ENCODE measurements around the gene RNASEH2A. TPM values are rescaled to one million over a fixed set of nuclear protein-coding genes. Genes with fewer than 3 reads are reported as not detected.
A peak's percentile ranks its signal among the peaks of the same experiment; 100 is the strongest.

Gene RNASEH2A
- total and polyA plus RNA-seq, 2 of the 13 experiments (the other 11 are each of a cell fraction or from before 2014, with no cell fraction given), result 25.1 to 35.8 TPM

GRCh38 chr19:12806242-12807081, at the start of gene RNASEH2A (continued):
- TF ChIP-seq, protein P1, sequence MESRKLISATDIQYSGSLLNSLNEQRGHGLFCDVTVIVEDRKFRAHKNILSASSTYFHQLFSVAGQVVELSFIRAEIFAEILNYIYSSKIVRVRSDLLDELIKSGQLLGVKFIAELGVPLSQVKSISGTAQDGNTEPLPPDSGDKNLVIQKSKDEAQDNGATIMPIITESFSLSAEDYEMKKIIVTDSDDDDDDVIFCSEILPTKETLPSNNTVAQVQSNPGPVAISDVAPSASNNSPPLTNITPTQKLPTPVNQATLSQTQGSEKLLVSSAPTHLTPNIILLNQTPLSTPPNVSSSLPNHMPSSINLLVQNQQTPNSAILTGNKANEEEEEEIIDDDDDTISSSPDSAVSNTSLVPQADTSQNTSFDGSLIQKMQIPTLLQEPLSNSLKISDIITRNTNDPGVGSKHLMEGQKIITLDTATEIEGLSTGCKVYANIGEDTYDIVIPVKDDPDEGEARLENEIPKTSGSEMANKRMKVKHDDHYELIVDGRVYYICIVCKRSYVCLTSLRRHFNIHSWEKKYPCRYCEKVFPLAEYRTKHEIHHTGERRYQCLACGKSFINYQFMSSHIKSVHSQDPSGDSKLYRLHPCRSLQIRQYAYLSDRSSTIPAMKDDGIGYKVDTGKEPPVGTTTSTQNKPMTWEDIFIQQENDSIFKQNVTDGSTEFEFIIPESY (CRISPR knock-in tag; IDR thresholded peaks at IDR 0.05), result peak; percentile 40; the same call in 1 of the 2 replicates
- TF ChIP-seq ZBTB39 (CRISPR knock-in tag; IDR thresholded peaks at IDR 0.05) (0 out of 2 replicates have a peak, but pooled peaks have one; percentile 31), LCORL (IDR thresholded peaks at IDR 0.05) (no peak), LCORL (CRISPR knock-in tag; IDR thresholded peaks at IDR 0.05) (no peak), ZNF44 (CRISPR knock-in tag; IDR thresholded peaks at IDR 0.05) (peak; percentile 87; the same call in 1 of the 2 replicates), ZNF224 (CRISPR knock-in tag; IDR thresholded peaks at IDR 0.05) (no peak; the same call in 1 of the 2 replicates), THAP8 (CRISPR knock-in tag; IDR thresholded peaks at IDR 0.05; ENCODE audit: borderline replicate concordance) (no peak), CBX1 (IDR thresholded peaks at IDR 0.05; ENCODE audit: low read depth) (no peak), GATAD1 (CRISPR knock-in tag; IDR thresholded peaks at IDR 0.05) (peak; percentile 91), ZNF468 (CRISPR knock-in tag; IDR thresholded peaks at IDR 0.05) (no peak), SNAI1 (CRISPR knock-in tag; IDR thresholded peaks at IDR 0.05; ENCODE audit: borderline replicate concordance) (peak; percentile 86), NR3C1 (CRISPR knock-in tag; IDR thresholded peaks at IDR 0.05) (no peak), FLYWCH1 (CRISPR knock-in tag; IDR thresholded peaks at IDR 0.05) (no peak), ZNF703 (CRISPR knock-in tag; IDR thresholded peaks at IDR 0.05; ENCODE audit: borderline replicate concordance) (no peak)
- TF ChIP-seq, protein P2, sequence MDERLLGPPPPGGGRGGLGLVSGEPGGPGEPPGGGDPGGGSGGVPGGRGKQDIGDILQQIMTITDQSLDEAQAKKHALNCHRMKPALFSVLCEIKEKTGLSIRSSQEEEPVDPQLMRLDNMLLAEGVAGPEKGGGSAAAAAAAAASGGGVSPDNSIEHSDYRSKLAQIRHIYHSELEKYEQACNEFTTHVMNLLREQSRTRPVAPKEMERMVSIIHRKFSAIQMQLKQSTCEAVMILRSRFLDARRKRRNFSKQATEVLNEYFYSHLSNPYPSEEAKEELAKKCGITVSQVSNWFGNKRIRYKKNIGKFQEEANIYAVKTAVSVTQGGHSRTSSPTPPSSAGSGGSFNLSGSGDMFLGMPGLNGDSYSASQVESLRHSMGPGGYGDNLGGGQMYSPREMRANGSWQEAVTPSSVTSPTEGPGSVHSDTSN (CRISPR knock-in tag; IDR thresholded peaks at IDR 0.05), result no peak
- TF ChIP-seq, protein P3, sequence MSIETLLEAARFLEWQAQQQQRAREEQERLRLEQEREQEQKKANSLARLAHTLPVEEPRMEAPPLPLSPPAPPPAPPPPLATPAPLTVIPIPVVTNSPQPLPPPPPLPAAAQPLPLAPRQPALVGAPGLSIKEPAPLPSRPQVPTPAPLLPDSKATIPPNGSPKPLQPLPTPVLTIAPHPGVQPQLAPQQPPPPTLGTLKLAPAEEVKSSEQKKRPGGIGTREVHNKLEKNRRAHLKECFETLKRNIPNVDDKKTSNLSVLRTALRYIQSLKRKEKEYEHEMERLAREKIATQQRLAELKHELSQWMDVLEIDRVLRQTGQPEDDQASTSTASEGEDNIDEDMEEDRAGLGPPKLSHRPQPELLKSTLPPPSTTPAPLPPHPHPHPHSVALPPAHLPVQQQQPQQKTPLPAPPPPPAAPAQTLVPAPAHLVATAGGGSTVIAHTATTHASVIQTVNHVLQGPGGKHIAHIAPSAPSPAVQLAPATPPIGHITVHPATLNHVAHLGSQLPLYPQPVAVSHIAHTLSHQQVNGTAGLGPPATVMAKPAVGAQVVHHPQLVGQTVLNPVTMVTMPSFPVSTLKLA (IDR thresholded peaks at IDR 0.05), result no peak; the same call in 1 of the 2 replicates
- TF ChIP-seq, protein P4, sequence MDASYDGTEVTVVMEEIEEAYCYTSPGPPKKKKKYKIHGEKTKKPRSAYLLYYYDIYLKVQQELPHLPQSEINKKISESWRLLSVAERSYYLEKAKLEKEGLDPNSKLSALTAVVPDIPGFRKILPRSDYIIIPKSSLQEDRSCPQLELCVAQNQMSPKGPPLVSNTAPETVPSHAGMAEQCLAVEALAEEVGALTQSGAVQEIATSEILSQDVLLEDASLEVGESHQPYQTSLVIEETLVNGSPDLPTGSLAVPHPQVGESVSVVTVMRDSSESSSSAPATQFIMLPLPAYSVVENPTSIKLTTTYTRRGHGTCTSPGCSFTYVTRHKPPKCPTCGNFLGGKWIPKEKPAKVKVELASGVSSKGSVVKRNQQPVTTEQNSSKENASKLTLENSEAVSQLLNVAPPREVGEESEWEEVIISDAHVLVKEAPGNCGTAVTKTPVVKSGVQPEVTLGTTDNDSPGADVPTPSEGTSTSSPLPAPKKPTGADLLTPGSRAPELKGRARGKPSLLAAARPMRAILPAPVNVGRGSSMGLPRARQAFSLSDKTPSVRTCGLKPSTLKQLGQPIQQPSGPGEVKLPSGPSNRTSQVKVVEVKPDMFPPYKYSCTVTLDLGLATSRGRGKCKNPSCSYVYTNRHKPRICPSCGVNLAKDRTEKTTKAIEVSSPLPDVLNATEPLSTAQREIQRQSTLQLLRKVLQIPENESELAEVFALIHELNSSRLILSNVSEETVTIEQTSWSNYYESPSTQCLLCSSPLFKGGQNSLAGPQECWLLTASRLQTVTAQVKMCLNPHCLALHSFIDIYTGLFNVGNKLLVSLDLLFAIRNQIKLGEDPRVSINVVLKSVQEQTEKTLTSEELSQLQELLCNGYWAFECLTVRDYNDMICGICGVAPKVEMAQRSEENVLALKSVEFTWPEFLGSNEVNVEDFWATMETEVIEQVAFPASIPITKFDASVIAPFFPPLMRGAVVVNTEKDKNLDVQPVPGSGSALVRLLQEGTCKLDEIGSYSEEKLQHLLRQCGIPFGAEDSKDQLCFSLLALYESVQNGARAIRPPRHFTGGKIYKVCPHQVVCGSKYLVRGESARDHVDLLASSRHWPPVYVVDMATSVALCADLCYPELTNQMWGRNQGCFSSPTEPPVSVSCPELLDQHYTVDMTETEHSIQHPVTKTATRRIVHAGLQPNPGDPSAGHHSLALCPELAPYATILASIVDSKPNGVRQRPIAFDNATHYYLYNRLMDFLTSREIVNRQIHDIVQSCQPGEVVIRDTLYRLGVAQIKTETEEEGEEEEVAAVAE (CRISPR knock-in tag; IDR thresholded peaks at IDR 0.05; ENCODE audit: borderline replicate concordance), result peak; percentile 66; the same call in 1 of the 2 replicates
